Renal pelvis (tissue), 12 donors: ENCODE measurements around the gene RPE65. TPM values are rescaled to one million over a fixed set of nuclear protein-coding genes. Genes with fewer than 3 reads are reported as not detected.
"Not testable (repeated sequence)": the region's sequence is repeated elsewhere in the genome, so short reads cannot be mapped to it uniquely, and the experiment has no call there.

Source experiments
- DNase-seq: peaks from one replicate; pipeline ENCODE4 v3.0.0-alpha.2; 2013
- long read RNA-seq, 16 experiments: transcript quantifications; one replicate each; lab custom pipeline, GENCODE V29; 2026
- polyA plus RNA-seq, 3 donors: library from polyadenylated mRNA; unstranded; fragments of 120-200 nt; gene quantifications; one replicate each; pipeline ENCODE4 v1.2.1, GENCODE V29; 2013; ENCODE audit not compliant: insufficient read length in 3 of 3

The RPE65 gene
- polyA plus RNA-seq, result under 1 TPM; 0.09 to 0.10 (median 0.09) TPM
- long read RNA-seq, donor 1, result 0 reads
- long read RNA-seq, donor 2, result 0 reads
- long read RNA-seq, donor 3, result 0 reads
- long read RNA-seq, donor 4, result 0 reads
- long read RNA-seq, donor 5, result 0 reads
- long read RNA-seq, donor 6, result 0 reads
- long read RNA-seq, donor 7, result 0 reads
- long read RNA-seq, donor 8, result 0 reads
- long read RNA-seq, donor 9, result 0 reads
- long read RNA-seq, donor 10, result 0 reads
- long read RNA-seq, donor 11, result 0 reads
- long read RNA-seq, donor 12, partial matches to known transcripts, result 0 of 1 reads
- long read RNA-seq, donor 12, other reads (novel, unspliced or antisense), result 0 of 1 reads
- long read RNA-seq, donor 13, result 0 reads
- long read RNA-seq, donor 14, result 0 reads
- long read RNA-seq, donor 15, result 0 reads
- long read RNA-seq, donor 16, result 0 reads

DNA sequence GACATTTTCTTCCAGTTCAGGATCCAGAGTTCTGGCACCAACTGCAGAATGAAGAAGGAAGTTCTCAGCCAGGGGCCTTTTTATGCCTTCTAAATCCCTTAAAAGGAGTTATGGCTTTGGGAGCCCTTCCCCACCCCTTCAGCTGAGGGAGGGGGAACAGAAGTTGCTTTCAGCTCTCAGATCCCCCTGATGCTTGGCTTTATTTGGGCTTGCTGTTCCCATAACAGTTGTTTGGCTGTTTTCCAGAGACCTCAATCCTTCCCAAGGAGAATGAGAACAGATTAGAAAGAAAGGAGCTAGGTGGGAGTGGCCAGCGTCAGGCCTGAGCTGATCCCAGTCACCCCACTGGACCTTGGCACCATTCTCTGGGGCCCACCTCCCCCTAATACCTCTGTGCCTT lies at the start of gene RPE65:
TSS of gene RPE65 (minus strand) at position 54 of the 400 bp plus-strand sequence. CDS start at position 5, 49 bp downstream.
- peak; percentile 30 for DNase-seq

DNA sequence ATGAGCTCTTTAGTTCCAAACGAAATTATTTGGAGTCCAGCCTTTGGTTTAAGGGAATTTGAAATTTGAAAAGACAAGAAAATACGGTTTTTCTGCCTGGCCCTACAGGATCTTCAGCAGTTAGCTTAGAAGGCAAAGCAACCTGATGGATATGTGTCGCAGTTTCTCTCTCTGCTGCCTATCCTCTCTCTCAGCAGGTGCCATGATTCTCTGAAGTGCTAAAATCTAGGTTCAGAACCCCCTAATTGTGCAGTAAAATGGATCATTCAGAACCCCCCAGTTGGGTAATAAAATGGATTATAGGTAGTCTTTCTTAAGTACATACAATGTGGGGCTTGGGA lies 47.6 kb upstream of the RPE65 start:
- DNase-seq, result no peak

DNA sequence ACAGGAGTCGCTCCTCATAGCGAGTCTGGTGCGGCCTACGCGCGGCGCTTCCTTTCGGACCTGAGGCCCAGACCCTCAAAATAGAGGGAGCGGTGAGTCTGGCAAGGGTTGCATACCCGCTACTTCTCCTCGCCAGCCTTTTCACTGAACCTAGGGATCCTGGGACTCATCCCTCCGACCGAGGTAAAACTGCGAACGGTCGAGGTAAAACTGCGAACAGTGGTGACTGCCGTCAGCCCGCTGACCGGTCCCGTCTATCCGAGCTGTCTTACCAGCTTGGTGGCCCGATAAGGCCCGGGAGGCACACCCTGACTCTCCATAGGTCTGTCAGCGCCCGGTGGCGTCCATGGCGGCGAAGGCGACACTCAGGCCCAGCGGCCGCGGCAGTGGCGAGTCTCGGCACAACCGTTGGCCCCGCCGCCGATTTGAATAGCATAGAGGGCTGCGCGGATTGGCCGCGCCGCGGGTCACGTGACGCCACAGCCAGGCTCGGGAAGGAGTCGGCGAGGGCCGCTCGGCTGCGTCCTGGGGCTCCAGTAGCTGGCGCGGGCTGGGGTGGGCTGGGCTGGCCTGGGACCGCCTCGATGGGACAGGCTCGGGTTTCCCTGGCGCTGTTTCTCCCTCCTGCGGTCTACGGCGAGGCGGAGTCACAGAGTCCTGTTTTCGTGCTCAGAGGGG lies 47.1 kb upstream of the RPE65 start, which contains the start of gene DEPDC1:
TSS of gene DEPDC1 (minus strand) at position 403 of the 678 bp plus-strand sequence. CDS start at position 320, 83 bp downstream.
- peak; percentile 95 for DNase-seq

DNA sequence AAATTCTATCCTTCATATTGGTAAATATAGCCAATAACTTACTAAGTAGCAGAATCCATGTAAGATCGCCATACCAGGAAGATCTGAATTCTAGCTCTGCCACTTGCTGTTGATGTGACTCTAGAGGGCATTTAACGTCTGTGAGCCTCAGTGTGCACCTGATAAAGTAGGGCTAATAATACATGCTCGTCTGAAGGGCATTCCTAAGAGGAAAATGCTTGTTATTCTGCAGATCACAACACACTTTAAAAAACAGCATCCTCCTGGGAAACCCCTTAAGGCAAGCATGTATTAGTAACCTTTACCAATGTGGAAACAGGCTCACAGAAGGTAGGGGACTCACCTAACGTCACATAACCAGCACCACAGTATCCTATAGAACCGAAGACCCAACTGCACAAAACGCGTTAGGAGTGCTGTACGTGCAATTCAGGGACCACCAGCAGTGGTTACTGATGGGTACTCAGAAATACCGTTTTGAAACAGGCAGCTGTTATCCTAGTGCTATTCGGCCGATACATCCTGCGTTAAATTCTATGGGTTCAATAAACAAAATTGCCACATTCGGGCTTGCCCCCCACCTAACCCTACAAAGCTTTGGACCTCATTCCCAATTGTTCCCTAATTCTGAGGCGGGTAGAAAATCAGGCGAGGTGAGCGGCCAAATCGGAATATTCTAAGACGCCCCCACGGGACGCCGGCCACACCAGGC lies 46.4 kb upstream of the RPE65 start:
- peak; percentile 10 for DNase-seq

DNA sequence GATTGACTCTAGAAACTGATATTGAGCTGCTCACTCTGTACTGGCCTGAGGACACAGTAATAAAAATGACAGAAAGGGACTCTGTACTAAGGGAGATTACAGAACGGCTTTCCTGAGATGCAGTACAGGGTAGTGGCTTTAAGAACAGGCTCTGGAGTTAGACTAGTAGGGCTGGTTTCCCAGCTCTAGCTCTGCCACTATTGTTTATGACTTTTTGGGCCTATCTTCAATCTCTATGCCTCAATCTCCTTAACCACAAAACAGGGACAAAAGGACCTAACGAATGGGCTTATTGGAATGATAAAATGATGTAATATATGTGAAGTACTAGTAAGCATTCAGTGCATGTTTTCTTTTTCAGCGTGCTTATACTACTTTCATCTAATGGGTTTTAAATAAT lies 45.8 kb upstream of the RPE65 start:
- DNase-seq, result no peak

DNA sequence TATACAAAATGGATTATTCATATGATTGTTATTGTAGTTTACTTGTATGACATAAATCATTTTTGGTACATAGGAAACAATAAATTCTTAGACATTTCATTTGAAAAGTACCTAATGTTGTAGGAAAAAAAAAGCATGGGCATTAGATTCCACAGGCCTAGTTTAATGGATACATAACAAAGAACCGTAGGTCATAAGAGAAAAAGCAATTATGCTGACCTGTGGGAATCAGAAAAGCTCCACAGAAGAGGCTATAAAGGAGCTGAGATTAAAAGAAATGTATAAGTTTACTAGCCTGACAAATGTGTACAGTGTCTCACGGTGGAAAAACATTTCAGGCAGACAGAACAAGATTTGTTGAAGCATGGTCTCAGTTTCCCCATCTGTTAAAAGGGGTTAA lies 43.4 kb upstream of the RPE65 start:
- no peak for DNase-seq

DNA sequence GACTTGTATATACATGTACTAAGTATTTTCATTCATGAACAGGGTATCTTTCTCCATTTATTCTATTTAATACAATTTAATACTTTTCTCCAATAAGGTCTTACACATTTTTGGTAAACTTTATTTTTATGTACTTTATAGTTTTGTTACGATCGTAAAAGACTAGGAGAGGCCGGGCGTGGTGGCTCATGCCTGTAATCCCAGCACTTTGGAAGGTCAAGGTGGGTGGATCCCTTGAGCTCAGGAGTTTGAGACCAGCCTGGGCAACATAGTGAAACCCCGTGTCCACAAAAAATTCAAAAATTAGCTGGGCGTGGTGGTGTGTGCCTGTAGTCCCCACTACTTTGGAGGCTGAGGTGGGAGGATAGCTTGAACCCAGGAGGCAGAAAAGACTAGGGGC lies 42.5 kb upstream of the RPE65 start:
- not testable (repeated sequence) for DNase-seq

DNA sequence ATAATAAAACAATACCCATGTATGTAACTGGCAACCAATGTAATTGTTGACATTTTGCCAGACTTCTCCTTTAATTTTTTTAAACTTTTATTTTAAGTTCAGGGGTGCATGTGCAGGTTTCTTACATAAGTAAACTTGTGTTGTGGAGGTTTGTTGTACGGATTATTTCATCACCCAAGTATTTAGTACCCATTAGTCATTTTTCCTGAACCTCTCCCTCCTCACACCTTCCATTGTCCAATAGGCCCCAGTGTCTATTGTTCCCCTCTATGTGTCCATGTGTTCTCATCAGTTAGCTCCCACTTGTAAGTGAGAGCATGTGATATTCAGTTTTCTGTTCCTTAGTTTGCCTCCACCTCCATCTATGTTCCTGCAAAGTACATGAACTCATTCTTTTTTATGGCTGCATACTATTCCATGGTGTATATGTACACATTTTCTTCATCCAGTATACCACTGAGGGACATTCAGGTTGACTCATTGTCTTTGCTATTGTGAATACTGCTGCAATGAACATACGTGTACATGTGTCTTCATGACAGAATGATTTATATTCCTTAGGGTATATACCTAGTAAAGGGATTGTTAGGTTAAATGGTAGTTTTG lies 40.4 kb upstream of the RPE65 start:
- DNase-seq, result no peak

DNA sequence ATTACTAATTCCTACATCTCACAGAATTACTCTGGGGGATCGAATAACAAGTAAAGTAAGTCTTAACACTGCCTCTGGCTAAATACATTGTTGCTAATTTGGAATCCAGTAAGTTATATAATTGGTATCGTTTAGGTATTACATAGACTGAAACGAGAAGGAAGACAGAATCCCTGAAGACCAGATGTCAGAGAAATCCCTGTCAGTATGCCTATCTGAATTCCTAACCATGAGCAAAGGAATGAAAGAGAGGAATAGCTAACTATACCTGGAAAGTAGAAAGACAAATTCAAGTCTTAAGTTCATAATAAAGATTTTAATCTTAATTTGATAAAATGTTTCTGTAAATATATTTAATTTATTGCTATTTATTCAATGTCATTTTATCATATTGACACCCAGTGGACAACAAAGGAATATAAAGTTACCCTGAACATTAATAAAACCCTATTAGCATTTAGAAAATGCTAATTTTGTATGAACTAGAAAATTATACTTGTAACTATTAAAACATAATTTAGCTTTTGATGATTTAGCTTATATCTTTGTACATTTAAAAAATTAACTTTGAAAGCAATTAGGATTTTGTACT lies 35.8 kb upstream of the RPE65 start:
- DNase-seq, result no peak

DNA sequence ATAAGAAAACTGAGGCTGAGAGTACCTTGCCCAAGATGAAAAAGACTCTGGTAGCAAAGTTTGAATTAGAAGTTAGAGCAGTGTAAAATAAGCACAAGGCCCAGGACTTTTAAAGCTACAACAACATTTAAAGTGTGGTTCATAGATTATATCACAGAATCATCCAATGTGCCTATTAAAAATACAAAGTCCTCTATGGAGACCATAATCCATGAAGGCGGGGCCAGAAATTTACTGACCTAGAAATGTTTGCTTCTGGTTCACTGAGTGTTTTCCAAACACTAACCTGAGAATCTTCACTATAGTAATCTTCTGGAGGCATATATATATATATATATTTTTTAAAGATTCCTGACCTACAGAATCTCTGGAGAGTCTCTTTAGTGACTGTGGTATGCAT lies 34.9 kb upstream of the RPE65 start:
- DNase-seq, result no peak

DNA sequence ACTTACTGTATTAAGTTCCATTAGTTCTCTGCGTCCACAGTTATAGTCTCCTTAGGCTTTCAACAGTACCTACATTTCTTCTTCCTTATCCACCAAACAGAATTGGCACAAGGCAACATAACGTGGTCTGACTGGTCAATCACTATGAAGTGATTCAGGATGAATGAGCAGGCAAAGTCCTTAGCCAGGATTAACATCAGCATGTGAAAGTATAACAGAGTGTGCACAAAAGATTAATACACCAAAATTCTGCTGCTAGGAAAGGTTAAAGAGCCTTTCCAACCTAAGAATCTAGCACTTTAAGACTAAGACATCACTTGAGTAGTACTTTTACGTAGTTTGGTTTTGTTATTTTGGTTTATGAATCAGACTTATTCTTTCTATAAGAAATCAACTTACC lies 31.3 kb upstream of the RPE65 start:
- DNase-seq, result no peak

DNA sequence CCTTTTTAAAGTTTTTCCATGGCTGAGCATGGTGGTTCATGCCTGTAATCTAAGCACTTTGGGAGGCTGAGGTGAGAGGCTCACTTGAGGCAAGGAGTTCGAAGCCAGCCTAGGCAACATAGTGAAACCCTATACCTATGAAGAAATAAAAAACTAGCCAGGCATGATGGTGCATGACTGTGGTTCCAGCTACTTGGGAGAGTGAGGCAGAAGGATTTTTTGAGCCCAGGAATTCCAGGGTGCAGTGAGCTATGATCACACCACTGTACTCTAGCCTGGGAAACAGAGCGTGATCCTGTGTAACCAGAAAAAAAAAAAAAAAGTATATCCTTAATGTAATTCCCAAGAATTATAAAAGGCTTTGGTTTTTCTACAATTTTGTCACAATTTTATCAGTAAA lies 29.7 kb upstream of the RPE65 start:
- DNase-seq, result no peak

DNA sequence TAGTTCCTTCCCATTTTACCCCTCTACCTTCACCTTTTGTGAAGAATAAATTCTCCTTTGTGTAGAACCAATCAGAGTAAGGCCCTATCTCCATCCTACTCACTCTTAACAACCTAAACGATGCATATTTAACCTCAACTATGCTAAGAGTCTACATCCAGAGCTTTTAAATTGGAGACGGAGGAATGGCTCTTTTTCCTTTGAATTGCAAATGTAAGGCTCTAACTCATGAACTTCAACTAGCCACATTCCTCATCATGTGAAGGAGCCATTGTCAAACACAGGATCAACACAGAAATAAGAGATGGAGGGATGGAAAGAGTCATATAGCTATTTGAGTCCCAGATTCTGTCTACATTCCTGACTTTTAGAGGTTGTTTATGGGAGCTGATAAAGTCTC lies 28.9 kb upstream of the RPE65 start:
- DNase-seq, result no peak

DNA sequence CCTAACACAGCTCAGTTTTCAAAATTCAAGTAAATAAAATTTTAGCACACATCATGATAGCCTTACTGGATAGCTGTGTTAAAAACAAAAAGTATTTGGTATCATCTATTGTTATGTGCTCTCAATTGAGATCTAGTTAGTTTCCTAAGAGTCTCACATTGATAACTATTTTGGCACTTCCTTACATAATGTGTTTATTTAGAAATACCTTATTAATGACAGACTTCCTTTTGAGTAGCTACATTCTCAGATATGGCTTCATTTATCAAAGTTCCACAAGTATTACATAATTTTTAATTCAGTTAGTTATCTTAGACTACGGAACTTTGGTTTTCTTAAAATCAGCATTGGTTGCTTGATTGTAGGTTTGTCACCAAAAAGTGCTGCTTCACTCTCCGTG lies 26.9 kb upstream of the RPE65 start:
- not testable (repeated sequence) for DNase-seq

DNA sequence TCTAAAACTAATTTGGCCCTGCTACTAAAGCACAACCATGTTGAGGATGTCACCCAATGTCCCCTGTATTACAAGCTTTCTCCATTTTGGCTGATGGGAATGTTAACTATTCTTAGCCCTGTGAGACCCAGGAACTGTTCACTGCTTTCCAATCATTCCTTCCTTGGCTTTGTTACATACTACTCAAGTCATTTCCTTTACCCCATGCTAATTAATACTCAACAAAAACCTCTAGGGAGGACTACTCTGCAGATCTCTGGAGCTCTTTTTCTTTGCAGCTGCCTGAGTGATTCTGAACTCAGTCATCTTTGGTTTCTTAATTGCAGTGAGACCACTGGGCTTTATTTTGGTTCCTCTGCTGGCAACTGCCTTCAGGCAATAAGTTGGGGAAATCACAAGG lies 23.3 kb upstream of the RPE65 start:
- no peak for DNase-seq

DNA sequence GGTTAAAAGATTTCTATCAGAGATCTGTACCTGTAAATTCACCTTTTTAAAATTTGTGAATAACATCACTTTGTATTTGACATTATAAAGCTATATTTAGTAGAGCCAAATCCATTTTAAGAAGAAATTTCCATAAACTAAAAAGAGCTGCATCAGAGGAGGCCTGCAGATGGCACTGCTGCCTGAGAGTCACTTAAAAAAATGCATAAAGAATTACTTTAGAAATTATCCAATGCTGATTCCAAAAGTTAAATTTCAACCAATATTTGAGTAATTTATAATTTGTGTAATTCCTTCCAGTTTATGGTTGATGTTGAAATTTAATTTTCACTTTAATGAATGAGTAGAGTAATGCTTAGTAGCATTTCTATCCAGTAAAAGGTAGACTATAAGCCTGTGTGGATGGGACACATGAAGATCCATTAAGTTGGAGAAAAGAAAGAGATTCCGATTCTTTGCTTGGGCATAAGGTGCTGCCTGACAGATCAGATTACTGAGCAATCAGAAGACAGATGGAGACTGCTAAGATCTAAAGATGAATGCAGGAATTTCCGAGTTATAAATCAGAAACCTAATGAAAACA lies 20.7 kb upstream of the RPE65 start:
- DNase-seq, result peak; percentile 5

DNA sequence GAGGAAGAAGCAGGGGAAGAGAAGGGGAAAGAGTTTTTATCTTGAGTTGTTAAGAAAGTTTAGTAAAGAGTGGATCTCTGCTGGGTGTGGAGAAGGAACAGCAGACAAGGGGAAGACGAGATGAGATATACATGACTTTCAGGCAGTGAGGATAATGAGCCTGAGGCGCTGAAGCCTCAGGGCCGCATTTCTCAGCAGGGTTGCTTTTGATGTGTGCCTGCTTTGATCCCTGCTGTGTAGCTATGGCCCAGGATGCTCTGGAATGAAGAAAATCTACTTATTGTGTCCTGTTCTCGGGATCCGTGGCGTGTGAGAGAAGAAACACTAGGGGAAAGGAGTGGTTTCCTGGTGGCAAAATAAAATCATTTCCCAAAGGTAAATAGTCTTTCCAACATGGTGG lies 15.1 kb upstream of the RPE65 start:
- no peak for DNase-seq

DNA sequence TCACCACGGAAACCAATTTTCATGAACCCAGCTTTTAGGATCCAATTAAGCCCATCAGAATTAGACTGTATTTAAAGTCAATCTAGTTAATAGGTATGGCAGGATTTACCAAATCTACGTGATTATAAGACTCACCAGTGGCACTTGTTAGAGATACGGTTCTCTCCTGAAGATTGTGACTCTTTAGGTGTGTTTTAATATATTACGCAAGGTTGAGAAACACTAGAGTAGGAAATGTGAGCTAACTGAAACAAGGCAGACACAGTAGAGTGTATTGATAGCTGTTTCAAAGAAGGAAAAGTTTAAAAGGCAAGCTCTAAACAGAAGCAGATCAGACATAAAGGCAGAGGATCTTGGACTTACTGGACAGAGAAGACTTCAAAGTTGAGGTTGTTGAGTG lies 11.2 kb upstream of the RPE65 start:
- no peak for DNase-seq

DNA sequence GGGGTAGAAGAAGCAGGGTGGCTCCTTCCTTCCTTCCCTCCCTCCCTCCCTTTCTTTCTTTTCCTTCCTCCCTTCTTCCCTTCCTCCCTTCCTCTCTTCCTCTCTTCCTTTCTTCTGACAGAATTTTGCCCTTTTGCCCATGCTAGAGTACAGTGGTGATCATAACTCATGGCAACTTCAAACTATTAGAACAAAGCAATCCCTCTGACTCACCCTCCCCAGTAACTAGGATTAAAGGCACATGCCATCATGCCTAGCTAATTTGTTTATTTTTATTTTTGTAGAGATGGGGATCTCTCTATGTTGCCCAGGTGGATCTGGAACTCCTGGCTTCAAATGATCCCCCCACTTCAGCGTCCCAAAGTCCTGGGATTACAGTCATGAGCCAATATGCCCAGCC lies 10.0 kb upstream of the RPE65 start:
- no peak for DNase-seq

DNA sequence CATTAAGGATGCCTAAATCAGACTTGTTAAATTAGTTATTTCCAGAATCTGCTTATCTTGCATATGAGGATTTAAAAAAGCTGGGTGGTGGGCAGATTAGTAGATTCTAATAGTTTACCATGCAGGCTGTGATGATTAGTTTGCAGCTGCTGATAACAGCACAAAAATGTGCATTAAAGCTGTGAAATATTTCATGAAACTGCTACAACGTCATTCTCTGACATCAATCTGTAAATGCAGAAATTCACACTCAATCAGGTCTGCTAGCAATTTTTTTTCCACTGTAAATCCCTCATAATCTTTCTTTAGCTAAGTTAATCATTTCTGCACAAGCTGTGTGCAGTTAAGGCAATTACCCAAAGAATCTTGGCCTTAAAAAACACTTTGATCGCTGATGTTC lies 9.3 kb upstream of the RPE65 start:
- DNase-seq, result no peak

DNA sequence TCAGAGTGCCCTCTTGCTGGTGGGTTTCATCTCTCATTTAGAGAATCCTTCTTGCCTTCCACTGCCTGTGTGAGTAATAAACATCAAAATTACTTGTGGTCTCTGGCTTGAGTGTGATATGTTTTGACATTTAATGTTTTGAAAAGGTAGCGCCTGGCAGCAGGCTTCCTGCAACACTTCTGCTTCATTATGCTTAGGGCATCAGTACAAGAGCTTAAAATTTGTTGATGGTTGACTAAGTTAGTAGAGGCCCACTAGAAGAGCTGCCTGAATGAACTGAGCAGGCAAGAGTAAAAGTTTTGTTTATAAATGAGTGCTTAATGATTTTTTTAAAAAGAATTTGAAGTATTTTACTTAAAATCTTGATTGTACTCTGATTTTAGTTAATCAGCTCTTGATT lies 6.4 kb upstream of the RPE65 start:
- no peak for DNase-seq

DNA sequence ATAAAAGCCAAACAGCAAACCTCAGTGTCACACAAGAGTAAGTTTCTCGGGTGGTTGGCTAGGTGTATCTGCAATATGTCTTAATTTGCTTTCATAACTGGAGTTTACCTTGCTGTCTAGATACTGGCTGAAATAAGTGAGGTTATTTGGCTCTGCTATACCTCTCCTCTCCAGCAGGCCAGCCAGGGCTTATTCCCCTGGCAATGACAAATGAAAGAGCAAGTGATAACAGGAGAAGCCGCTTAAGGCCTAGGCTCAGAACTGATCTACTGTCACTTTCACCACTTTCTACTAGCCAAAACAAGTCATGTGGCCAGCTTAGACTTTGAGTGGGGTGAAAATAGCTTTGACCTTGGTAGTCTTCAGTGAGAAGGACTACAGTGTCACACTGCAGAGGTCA lies 4.8 kb upstream of the RPE65 start:
- no peak for DNase-seq
